ENCODE data around the gene DNAH9. TPM values are rescaled to one million over a fixed set of nuclear protein-coding genes. Genes with fewer than 3 reads are reported as not detected.
"Not testable (repeated sequence)": the region's sequence is repeated elsewhere in the genome, so short reads cannot be mapped to it uniquely, and the experiment has no call there.

The DNAH9 gene
- total RNA-seq, 4 donors from 2014 or later: not detected

DNA sequence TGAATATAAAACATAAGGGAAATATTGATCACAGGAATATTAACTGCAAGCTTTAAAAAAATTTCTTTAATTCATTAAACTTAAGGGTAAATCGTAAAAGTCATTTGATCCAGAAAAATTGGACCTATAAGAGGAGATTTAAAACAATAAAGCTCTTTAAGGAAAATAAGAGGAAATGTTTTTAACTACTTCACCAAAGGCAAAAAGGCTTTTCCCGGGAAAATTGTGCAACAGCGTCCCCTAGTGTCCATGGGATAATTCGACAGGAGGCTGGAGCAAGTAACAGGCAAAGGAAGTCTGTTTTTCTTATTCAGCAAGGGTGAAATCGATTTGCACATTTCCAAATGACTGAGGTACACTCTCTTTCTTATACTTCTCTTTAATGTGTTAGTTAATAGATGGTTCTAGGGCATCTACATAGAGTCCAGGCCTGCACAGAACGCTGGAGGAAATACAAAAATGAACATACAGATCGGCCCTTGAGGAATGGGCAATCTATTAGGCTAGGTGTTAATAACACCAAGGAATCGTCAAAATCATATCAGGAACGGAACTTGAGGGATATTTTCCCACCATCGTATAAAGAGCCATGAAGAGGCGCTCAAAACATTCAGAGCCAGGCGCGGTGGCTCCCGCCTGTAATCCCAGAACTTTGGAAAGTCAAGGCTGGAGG, 337.6 kb downstream of the DNAH9 start:
- no peaks in the 10 kb centered on the region for H3K9me3 ChIP-seq
- no peaks in the 10 kb centered on the region for H3K36me3 ChIP-seq
- no peak overlapping the region for H3K27ac ChIP-seq
- no peaks in the 10 kb centered on the region for H3K4me1 ChIP-seq
- intact Hi-C loops (cut with DNase I; ENCODE audit: low total_unique reads): no loop called here
- no peak overlapping the region for H3K4me3 ChIP-seq
- DNase-seq (no peak), ATAC-seq (no peak)
- H3K27me3 ChIP-seq: no peaks in the 10 kb centered on the region
- TF ChIP-seq, protein P1, sequence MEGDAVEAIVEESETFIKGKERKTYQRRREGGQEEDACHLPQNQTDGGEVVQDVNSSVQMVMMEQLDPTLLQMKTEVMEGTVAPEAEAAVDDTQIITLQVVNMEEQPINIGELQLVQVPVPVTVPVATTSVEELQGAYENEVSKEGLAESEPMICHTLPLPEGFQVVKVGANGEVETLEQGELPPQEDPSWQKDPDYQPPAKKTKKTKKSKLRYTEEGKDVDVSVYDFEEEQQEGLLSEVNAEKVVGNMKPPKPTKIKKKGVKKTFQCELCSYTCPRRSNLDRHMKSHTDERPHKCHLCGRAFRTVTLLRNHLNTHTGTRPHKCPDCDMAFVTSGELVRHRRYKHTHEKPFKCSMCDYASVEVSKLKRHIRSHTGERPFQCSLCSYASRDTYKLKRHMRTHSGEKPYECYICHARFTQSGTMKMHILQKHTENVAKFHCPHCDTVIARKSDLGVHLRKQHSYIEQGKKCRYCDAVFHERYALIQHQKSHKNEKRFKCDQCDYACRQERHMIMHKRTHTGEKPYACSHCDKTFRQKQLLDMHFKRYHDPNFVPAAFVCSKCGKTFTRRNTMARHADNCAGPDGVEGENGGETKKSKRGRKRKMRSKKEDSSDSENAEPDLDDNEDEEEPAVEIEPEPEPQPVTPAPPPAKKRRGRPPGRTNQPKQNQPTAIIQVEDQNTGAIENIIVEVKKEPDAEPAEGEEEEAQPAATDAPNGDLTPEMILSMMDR (IDR thresholded peaks at IDR 0.05 in 4 of 5, conservative IDR thresholded peaks at IDR 0.05 in 1 of 5): peak; percentile 30 to 66 (median 42)
- TF ChIP-seq POLR2A (IDR thresholded peaks at IDR 0.05): no peak
- in situ Hi-C loops (cut with MboI; ENCODE audit: low sequenced_read_pairs in 4 of 4): loop anchor here in 1 of 4 donors (25.0 kb wide), 1 partner anchor 1049 kb away; no protein-coding TSS in a partner anchor

DNA sequence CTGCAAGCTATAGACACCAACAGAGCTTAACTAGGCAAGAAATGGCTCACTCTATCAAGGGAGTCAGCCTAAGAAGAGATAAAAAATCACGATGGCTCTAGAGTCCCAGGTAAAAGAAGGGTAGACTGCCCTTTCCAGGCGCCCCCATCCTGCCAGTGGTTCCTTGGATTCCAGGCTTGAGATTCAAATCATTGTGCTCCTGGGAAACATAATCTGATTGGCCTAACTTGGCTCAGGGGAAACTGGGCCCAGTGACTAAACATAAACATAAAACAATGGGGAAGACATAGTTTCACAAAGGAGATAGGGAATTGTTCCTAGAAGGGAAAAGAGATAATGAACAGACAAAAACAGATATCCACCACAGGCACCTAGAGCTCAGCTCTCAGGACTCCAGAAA, 342.6 kb downstream of the DNAH9 start:
- Histone ChIP-seq H3K9me3 (no peaks in the 10 kb centered on the region), H3K36me3 (no peaks in the 10 kb centered on the region), H3K4me3 (no peak overlapping the region), H3K27ac (no peak overlapping the region), H3K4me1 (no peaks in the 10 kb centered on the region), H3K27me3 (no peaks in the 10 kb centered on the region)
- TF ChIP-seq, protein P1 (IDR thresholded peaks at IDR 0.05 in 4 of 5, conservative IDR thresholded peaks at IDR 0.05 in 1 of 5): no peak
- no peak for TF ChIP-seq POLR2A (IDR thresholded peaks at IDR 0.05)
- intact Hi-C loops (cut with DNase I; ENCODE audit: low total_unique reads): no loop called here
- DNase-seq: no peak
- no peak for ATAC-seq
- in situ Hi-C loops (cut with MboI; ENCODE audit: low sequenced_read_pairs in 4 of 4): loop anchor here in 1 of 4 donors (25.0 kb wide), 1 partner anchor 1054 kb away; no protein-coding TSS in a partner anchor

DNA sequence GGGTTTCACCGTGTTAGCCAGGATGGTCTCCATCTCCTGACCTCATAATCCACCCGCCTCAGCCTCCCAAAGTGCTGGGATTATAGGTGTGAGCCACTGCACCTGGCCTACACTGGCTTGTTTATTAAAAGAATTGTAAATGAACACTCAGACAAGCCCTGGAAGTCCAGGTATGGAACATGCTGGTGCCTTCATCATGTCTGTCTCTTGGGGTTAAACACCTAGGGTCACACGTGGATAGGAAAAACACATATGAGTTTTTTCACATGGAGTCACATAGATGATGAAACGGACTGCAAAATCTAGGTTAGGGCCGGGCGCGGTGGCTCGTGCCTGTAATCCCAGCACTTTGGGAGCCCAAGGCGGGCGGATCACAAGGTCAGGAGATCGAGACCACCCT, 344.8 kb downstream of the DNAH9 start:
- H3K4me3 ChIP-seq; intact Hi-C loops (cut with DNase I; ENCODE audit: low total_unique reads); H3K27me3 ChIP-seq; H3K9me3 ChIP-seq; H3K36me3 ChIP-seq; DNase-seq; ATAC-seq; H3K27ac ChIP-seq; H3K4me1 ChIP-seq: not testable (repeated sequence)
- in situ Hi-C loops (cut with MboI; ENCODE audit: low sequenced_read_pairs in 4 of 4): loop anchor here in 1 of 4 donors (25.0 kb wide), 1 partner anchor 1056 kb away; no protein-coding TSS in a partner anchor

DNA sequence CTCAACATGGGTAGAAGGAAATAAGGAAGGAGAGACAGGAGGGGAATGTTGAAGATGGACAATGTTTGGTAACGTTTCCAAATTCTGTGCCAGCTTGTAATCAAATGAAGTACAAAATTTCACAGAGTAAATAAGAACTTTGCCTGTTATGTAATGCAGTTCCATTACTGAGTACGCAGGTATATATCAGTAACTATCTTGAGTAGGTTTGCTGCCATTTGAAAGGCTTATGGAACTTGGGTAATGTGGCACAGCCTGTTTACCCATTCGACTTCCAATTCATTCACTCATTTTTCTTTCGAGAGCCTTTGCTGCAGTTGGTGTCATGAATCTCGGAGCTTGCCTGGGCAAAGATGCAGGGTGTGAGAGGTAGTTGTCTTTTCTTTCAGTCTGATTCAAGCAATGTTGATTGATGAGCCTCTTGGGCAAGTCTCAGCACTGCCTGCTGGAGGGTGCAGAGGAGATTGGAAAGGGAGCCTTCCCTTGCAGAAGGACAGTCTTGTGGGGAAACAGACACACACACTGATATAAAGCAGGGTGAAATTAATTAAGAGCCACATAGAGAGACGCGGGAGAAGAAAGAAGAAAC, 345.6 kb downstream of the DNAH9 start:
- DNase-seq: no peak
- in situ Hi-C loops (cut with MboI; ENCODE audit: low sequenced_read_pairs in 4 of 4): loop anchor here in 1 of 4 donors (25.0 kb wide), 1 partner anchor 1057 kb away; no protein-coding TSS in a partner anchor
- Histone ChIP-seq H3K4me3 (no peak overlapping the region), H3K27ac (no peak overlapping the region), H3K4me1 (peaks cover 0 to 3% of the 10 kb centered on the region in 2 donors), H3K9me3 (no peaks in the 10 kb centered on the region), H3K27me3 (no peaks in the 10 kb centered on the region), H3K36me3 (no peaks in the 10 kb centered on the region)
- TF ChIP-seq POLR2A (IDR thresholded peaks at IDR 0.05): no peak
- TF ChIP-seq, protein P1 (IDR thresholded peaks at IDR 0.05 in 4 of 5, conservative IDR thresholded peaks at IDR 0.05 in 1 of 5): no peak
- intact Hi-C loops (cut with DNase I; ENCODE audit: low total_unique reads): no loop called here
- ATAC-seq: no peak

DNA sequence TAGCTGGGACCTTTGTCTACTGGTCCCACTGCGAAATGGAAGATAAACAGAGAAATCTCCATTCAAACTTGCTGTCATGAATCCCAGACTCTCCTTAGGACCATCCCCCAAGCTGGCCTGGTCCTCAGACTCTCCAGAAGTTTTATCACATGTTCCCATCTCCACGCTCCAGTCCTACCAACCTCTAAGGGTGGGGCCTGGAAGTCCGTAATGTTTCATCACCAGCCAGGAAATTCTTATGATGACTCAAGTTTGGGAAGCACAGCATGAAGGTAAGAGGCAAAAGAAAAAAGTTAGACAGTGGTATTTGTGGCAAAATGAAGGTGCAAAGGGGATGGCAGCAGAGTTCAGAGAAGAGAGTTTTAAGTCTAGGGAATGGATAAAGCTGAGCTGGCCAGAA, 346.3 kb downstream of the DNAH9 start:
- Histone ChIP-seq H3K36me3 (no peaks in the 10 kb centered on the region), H3K4me3 (no peak overlapping the region), H3K27me3 (no peaks in the 10 kb centered on the region), H3K9me3 (no peaks in the 10 kb centered on the region), H3K4me1 (peaks cover 0 to 4% of the 10 kb centered on the region in 2 donors), H3K27ac (no peak overlapping the region)
- intact Hi-C loops (cut with DNase I; ENCODE audit: low total_unique reads): no loop called here
- in situ Hi-C loops (cut with MboI; ENCODE audit: low sequenced_read_pairs in 4 of 4): loop anchor here in 1 of 4 donors (25.0 kb wide), 1 partner anchor 1057 kb away; no protein-coding TSS in a partner anchor
- ATAC-seq (no peak), DNase-seq (no peak)
- TF ChIP-seq, protein P1 (IDR thresholded peaks at IDR 0.05 in 4 of 5, conservative IDR thresholded peaks at IDR 0.05 in 1 of 5): no peak
- no peak for TF ChIP-seq POLR2A (IDR thresholded peaks at IDR 0.05)

All from gastrocnemius medialis (tissue), 4 donors.